GM20000 (cell line): Measurements from ENCODE around the gene ORAI2.

Experiments
- DNase-seq: peaks from one replicate; pipeline ENCODE4 v3.0.0; 2012; ENCODE audit warnings: low spot score
- TF ChIP-seq, protein P1 (sequence below): IDR thresholded peaks from 2 replicates; pipeline ENCODE4 v1.5.1; 2012; ENCODE audit warnings: mild to moderate bottlenecking, control low read depth; ENCODE audit errors: extremely low read depth, missing control alignments

Gene ORAI2

DNA sequence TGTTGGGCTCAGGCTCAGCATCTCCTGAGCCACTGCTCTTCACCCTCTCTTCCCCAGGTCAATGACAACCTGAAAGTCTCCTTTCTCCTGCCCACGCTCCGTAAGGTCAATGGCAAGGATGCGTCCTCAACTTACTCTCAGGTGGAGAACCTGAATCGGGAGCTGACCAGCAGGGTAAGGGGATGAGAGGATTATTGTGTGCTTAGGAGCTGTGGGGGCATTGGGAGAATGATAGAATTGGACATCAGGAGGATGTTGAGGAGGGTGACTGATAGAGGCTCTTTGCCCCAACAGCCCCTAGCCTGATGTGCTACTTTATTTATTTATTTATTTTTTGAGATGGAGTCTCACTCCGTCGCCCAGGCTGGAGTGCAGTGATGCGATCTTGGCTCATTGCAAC is 32.7 kb downstream of the ORAI2 start:
- TF ChIP-seq, protein P1, sequence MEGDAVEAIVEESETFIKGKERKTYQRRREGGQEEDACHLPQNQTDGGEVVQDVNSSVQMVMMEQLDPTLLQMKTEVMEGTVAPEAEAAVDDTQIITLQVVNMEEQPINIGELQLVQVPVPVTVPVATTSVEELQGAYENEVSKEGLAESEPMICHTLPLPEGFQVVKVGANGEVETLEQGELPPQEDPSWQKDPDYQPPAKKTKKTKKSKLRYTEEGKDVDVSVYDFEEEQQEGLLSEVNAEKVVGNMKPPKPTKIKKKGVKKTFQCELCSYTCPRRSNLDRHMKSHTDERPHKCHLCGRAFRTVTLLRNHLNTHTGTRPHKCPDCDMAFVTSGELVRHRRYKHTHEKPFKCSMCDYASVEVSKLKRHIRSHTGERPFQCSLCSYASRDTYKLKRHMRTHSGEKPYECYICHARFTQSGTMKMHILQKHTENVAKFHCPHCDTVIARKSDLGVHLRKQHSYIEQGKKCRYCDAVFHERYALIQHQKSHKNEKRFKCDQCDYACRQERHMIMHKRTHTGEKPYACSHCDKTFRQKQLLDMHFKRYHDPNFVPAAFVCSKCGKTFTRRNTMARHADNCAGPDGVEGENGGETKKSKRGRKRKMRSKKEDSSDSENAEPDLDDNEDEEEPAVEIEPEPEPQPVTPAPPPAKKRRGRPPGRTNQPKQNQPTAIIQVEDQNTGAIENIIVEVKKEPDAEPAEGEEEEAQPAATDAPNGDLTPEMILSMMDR, result no peak
- DNase-seq, result no peak

DNA sequence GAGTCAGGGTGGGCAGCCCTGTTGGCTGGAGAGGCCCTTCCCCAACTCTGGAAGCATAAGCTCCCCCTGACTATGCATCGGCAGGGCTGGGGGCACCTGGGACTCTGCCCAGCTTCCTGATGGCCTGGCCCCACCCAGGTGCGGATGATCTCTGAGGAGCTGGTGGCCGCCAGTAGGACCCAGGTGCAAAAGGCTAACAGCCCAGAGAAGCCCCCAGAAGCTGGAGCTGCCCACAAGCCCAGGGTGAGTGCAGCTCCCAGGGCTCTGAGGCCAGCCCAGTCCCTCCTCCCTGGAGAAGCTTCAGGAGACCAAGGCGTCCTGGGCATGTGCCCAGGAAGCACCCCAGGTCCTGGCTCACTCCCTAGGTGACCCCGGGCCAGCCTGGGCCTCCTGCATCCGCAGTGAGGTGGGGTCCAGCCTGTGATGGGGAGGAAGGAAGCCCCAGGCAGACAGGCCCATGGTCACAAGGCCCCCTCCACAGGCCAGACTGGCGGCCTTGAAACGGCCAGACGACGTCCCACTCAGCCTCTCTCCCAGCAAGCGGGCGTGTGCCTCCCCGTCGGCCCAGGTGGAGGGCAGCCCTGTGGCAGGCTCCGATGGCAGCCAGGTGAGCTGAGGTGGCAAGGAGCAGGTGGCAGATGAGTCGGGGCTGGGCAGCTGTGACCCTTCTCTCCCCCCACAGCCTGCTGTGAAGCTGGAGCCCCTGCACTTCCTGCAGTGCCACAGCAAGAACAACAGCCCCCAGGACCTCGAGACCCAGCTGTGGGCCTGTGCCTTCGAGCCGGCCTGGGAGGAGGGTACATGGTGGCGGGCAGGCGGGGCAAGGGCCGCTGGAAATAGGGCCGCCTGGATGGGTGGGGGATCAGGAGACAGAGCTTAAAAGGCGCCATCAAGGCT is 34.5 kb downstream of the ORAI2 start:
- TF ChIP-seq, protein P1, result no peak
- DNase-seq, result no peak

DNA sequence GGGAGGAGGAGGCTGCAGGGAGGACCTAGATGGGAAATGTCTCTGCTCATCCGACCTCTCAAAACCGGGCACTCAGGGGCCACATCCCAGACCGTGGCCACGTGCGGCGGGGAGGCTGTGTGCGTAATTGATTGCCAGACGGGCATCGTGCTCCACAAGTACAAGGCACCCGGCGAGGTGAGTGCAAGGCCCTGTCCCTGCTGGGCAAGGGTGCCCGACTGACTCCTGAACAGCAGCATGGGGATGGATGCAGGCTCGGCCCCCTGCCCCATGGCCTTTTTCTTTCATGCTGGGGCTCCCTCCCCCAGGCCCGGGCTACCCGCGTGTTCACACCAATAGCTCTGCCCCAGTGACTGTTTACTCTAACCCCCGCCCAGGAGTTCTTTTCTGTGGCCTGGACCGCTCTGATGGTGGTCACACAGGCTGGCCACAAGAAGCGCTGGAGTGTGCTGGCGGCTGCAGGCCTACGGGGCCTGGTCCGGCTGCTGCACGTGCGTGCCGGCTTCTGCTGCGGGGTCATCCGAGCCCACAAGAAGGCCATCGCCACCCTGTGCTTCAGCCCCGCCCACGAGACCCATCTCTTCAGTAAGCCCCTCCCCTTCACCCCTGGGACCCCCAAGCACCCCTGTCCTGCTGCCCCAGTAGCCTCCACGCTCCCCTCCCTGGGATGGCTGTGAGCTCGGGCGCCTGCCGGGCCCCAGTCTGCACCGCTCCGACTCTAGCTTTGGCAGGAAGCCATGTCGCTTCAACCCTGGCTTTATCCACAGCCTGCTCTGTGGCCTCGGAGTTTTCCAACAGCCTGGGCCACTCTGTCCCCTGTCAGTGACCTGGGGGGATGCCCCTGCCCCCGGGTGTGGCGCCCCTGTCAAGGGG is 35.3 kb downstream of the ORAI2 start:
- no peak for DNase-seq
- TF ChIP-seq, protein P1, result no peak

DNA sequence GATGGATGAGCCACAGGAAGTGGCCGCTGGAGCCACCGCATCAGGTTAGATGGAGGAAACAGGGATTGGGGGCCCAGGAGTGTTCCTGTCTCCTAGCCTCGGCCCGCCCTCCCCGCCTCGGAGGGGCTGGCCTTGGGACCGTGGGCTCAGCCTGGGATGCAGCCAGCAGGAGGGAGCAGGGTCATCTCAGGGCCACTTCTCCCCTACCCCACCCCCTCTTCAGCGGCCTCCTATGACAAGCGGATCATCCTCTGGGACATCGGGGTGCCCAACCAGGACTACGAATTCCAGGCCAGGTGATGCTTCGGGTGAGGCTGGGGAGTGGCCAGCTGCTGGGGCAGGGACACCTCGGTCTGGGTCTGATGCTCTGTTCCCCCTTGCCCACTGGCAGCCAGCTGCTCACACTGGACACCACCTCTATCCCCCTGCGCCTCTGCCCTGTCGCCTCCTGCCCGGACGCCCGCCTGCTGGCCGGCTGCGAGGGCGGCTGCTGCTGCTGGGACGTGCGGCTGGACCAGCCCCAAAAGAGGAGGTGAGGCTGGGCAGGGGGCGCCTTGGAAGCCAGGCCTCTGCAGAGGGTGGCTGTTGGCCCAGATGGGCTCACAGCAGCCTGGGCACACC is 36.1 kb downstream of the ORAI2 start:
- no peak for DNase-seq
- TF ChIP-seq, protein P1, result no peak

DNA sequence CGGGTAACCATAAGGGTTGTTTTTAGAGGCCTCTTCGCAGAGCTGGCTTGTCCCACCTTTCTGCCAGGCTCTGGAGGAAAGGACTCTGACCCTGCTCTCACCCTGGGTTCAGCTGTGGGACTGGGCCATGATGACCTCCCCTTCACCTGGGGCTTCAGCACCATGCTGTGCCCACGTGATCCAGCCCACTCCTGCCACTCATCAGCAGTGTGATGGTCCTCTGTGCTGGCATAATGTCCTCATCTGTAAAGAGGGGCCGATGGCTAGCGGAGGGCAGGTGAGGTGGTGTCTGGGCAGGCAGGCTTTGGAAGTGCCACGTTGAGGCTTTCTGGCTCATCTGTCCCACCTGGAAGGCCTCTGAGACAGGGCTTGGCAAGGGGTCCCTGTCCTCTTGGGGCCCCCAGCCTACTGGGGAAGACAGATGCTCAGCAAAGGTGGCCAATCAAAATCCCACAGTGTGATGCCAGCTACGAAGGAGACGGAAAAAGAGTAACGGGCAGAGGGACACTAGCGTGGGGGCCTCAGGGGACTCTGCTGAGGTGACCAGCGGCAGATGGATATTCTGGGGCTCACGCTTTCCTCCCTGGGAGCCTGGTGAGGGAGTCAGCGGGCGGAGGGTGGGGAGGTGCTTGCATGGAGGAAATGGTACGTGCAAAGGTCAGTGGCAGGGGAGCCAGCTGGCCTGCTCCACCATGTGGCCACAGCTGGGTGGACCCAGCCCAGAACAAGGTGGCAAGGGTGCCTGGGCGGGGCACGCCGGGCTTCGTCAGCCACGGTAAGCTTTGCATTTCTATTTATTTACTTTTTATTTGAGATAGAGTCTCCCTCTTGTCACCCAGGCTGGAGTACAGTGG is 36.8 kb downstream of the ORAI2 start:
- no peak for DNase-seq
- TF ChIP-seq, protein P1, result no peak

DNA sequence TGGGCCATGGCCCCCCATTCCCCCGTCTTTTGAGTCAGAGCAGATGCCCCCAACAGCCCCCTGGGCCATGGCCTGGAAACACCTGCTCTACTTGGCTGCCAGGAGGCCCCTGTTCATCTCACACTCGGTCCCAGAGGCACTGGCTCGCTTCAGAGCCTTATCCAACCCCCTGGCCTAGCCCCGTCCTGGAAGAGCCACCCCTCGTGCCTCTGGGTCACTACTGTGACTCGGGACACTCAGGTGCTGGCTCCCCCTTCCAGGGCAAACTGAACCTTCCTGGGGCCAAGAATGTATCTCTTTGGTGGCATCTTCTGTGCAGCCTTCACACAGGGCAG is 38.4 kb downstream of the ORAI2 start:
- TF ChIP-seq, protein P1, result no peak
- DNase-seq, result no peak
